ENCODE results near the gene DUOX2. TPM values are rescaled to one million over a fixed set of nuclear protein-coding genes. Genes with fewer than 3 reads are reported as not detected.

DUOX2 gene
- total RNA-seq, 3 donors from 2014 or later (not counting 1 experiment from before 2014, with no cell fraction given) = 2.5 TPM; not detected in 2

GRCh38 chr15:45117308-45118130, 3.5 kb upstream of the DUOX2 start:
- no peak for TF ChIP-seq CTCF (IDR thresholded peaks at IDR 0.05)
- 25% methylated on average over 33 of the region's 33 CpGs for WGBS (ENCODE audit: insufficient coverage)

GRCh38 chr15:45116482-45117307, 2.7 kb upstream of the DUOX2 start:
- Mint-ChIP-seq H3K4me3 (peak overlapping the region; percentile 47), H3K27me3 (ENCODE audit: low read depth in 2 of 2) (peaks cover 64 to 68% of the 10 kb centered on the region in 2 donors), H3K4me1 (peaks cover 14 to 29% of the 10 kb centered on the region in 2 donors), H3K27ac (no peak overlapping the region), H3K9me3 (no peaks in the 10 kb centered on the region), H3K36me3 (no peaks in the 10 kb centered on the region)
- Histone ChIP-seq H3K27ac (ENCODE audit: low read length) (no peak overlapping the region), H3K4me1 (ENCODE audit: control insufficient read depth, insufficient read depth, low read length) (peaks cover 31% of the 10 kb centered on the region), H3K9me3 (ENCODE audit: control insufficient read depth, insufficient read depth, low read length) (no peaks in the 10 kb centered on the region), H3K36me3 (ENCODE audit: control insufficient read depth, insufficient read depth, low read length) (no peaks in the 10 kb centered on the region), H3K27me3 (ENCODE audit: control insufficient read depth, insufficient read depth, low read length) (peaks cover 59% of the 10 kb centered on the region), H3K4me3 (ENCODE audit: low read length) (no peak overlapping the region)
- no peak for TF ChIP-seq CTCF (IDR thresholded peaks at IDR 0.05)
- WGBS (ENCODE audit: insufficient coverage) = 8% methylated on average over 65 of the region's 65 CpGs
- ATAC-seq (no peak), DNase-seq (peak in 1 of 2 donors; percentile 40)
- intact Hi-C loops (cut with micrococcal nuclease) = no loop called here

More at GRCh38 chr15:45117308-45118130, 3.5 kb upstream of the DUOX2 start:
- Mint-ChIP-seq H3K9me3 (no peaks in the 10 kb centered on the region), H3K4me3 (peak overlapping the region; percentile 88), H3K27ac (peak overlapping the region in 1 of 2 donors; percentile 3), H3K4me1 (peaks cover 14 to 24% of the 10 kb centered on the region in 2 donors), H3K27me3 (ENCODE audit: low read depth in 2 of 2) (peaks cover 55 to 62% of the 10 kb centered on the region in 2 donors), H3K36me3 (no peaks in the 10 kb centered on the region)
- no peak for DNase-seq
- H3K27ac ChIP-seq (ENCODE audit: low read length) = no peak overlapping the region
- ATAC-seq = peak; percentile 3 to 26 (median 15)
- H3K4me3 ChIP-seq (ENCODE audit: low read length) = no peak overlapping the region
- no peaks in the 10 kb centered on the region for H3K9me3 ChIP-seq (ENCODE audit: control insufficient read depth, insufficient read depth, low read length)
- peaks cover 52% of the 10 kb centered on the region for H3K27me3 ChIP-seq (ENCODE audit: control insufficient read depth, insufficient read depth, low read length)
- H3K4me1 ChIP-seq (ENCODE audit: control insufficient read depth, insufficient read depth, low read length) = peaks cover 28% of the 10 kb centered on the region
- H3K36me3 ChIP-seq (ENCODE audit: control insufficient read depth, insufficient read depth, low read length) = no peaks in the 10 kb centered on the region
- intact Hi-C loops (cut with micrococcal nuclease) = no loop called here

GRCh38 chr15:45116006-45116481, 2.1 kb upstream of the DUOX2 start:
- DNase-seq = no peak
- H3K27me3 Mint-ChIP-seq (ENCODE audit: low read depth in 2 of 2) = peaks cover 64 to 68% of the 10 kb centered on the region in 2 donors
- peaks cover 60% of the 10 kb centered on the region for H3K27me3 ChIP-seq (ENCODE audit: control insufficient read depth, insufficient read depth, low read length)
- no peaks in the 10 kb centered on the region for H3K9me3 Mint-ChIP-seq
- no peaks in the 10 kb centered on the region for H3K36me3 Mint-ChIP-seq
- no peak overlapping the region for H3K4me3 ChIP-seq (ENCODE audit: low read length)
- no peak for TF ChIP-seq CTCF (IDR thresholded peaks at IDR 0.05)
- WGBS (ENCODE audit: insufficient coverage) = 8% methylated on average over 14 of the region's 19 CpGs
- H3K27ac ChIP-seq (ENCODE audit: low read length) = no peak overlapping the region
- H3K4me1 ChIP-seq (ENCODE audit: control insufficient read depth, insufficient read depth, low read length) = peaks cover 31% of the 10 kb centered on the region
- intact Hi-C loops (cut with micrococcal nuclease) = no loop called here
- H3K4me1 Mint-ChIP-seq = peaks cover 14 to 29% of the 10 kb centered on the region in 2 donors
- no peak overlapping the region for H3K4me3 Mint-ChIP-seq
- H3K36me3 ChIP-seq (ENCODE audit: control insufficient read depth, insufficient read depth, low read length) = no peaks in the 10 kb centered on the region
- H3K27ac Mint-ChIP-seq = no peak overlapping the region
- no peak for ATAC-seq
- H3K9me3 ChIP-seq (ENCODE audit: control insufficient read depth, insufficient read depth, low read length) = no peaks in the 10 kb centered on the region
